Measurements from ENCODE around the gene CR1L.

DNA sequence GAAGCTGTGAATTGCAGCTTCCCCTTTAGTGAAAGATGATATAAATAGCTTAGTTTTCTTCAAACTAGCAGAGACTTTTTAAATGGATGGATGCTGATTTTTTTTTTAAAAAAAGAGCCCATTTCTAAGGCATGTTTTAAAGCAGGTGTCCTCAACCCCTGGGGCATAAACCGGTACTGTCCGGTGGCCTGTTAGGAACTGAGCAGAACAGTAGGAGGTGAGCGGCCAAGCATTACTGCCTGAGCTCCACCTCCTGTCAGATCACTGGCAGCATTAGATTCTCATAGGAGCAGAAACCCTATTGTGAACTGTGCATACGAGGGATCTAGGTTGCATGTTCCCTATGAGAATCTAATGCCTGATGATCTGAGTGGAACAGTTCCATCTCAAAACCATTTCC, 31.2 kb downstream of the CR1L start:
- TF ChIP-seq, protein P1, sequence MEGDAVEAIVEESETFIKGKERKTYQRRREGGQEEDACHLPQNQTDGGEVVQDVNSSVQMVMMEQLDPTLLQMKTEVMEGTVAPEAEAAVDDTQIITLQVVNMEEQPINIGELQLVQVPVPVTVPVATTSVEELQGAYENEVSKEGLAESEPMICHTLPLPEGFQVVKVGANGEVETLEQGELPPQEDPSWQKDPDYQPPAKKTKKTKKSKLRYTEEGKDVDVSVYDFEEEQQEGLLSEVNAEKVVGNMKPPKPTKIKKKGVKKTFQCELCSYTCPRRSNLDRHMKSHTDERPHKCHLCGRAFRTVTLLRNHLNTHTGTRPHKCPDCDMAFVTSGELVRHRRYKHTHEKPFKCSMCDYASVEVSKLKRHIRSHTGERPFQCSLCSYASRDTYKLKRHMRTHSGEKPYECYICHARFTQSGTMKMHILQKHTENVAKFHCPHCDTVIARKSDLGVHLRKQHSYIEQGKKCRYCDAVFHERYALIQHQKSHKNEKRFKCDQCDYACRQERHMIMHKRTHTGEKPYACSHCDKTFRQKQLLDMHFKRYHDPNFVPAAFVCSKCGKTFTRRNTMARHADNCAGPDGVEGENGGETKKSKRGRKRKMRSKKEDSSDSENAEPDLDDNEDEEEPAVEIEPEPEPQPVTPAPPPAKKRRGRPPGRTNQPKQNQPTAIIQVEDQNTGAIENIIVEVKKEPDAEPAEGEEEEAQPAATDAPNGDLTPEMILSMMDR (IDR thresholded peaks at IDR 0.05 in 4 of 5, conservative IDR thresholded peaks at IDR 0.05 in 1 of 5) = no peak
- no peak for TF ChIP-seq POLR2A (IDR thresholded peaks at IDR 0.05)

Data from gastrocnemius medialis (tissue), 4 donors.